ENCODE measurements around the gene SREBF2. TPM values are rescaled to one million over a fixed set of nuclear protein-coding genes. Genes with fewer than 3 reads are reported as not detected.
A peak's percentile ranks its signal among the peaks of the same experiment; 100 is the strongest.

SREBF2 gene
- total and polyA plus RNA-seq, 9 of the 15 experiments (the other 6 are each of a cell fraction or from before 2014, with no cell fraction given) = 1.1 to 84.2 (median 26.9) TPM

DNA sequence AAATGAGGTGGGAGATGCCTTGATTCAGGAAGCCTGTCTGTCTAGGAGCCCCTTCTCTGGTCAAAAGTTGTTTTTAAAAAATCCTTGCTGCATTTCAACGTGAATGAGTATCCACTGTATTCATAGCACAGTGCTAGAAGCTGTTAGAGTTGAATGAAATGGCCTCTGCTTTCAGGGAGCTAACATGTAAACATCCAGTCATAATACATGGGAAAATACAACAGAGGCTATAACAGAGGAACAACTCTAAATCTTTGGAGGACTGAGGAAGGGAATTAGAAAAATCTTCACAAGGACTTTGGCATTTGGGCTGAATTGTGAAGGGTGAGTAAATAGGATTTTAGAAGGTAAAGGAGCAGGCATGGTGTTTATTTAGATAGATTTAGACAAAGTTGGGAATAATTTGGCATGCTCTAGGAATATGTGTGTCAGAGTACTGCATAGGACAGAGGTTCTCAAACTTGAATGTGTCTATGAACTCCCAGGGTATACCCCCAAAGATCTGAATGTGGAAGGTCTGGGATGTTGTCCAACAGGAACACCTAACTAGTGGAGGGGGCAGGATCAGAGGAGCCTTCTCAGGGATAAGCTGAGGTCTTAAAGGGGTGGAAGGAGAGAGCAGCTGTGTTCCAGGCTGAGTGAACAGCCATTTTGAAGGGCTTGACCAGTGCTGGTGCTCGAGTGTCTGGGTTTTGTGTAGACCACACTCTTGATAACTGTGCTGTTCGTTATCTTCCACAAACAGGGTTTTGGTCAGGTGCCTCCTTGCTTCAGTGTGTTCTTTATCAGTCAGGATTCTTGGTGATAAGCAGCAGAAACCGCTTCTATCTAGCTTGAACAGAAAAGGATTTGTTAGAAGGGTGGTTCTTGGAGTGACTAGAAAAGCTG lies 12.7 kb downstream of the SREBF2 start (continued):
- peak; percentile 59 for TF ChIP-seq MYC (IDR thresholded peaks at IDR 0.05; ENCODE audit: low read depth, low read length)
- no peak for TF ChIP-seq MYC (CRISPR knock-in tag; IDR thresholded peaks at IDR 0.05; ENCODE audit: borderline replicate concordance, low read depth)
- TF ChIP-seq FOXJ2 (tag; IDR thresholded peaks at IDR 0.05) = peak; percentile 67
- TF ChIP-seq, protein P1, sequence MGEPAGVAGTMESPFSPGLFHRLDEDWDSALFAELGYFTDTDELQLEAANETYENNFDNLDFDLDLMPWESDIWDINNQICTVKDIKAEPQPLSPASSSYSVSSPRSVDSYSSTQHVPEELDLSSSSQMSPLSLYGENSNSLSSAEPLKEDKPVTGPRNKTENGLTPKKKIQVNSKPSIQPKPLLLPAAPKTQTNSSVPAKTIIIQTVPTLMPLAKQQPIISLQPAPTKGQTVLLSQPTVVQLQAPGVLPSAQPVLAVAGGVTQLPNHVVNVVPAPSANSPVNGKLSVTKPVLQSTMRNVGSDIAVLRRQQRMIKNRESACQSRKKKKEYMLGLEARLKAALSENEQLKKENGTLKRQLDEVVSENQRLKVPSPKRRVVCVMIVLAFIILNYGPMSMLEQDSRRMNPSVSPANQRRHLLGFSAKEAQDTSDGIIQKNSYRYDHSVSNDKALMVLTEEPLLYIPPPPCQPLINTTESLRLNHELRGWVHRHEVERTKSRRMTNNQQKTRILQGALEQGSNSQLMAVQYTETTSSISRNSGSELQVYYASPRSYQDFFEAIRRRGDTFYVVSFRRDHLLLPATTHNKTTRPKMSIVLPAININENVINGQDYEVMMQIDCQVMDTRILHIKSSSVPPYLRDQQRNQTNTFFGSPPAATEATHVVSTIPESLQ (CRISPR knock-in tag; IDR thresholded peaks at IDR 0.05) = no peak
- no peak for TF ChIP-seq ASH1L (IDR thresholded peaks at IDR 0.05; ENCODE audit: borderline replicate concordance, low read depth, partially characterized antibody)
- TF ChIP-seq MAFG (tag; conservative IDR thresholded peaks at IDR 0.05) = no peak
- TF ChIP-seq BCL6 (CRISPR knock-in tag; IDR thresholded peaks at IDR 0.05) = peak; percentile 63; the same call in 1 of the 2 replicates
- TF ChIP-seq CTBP1 (IDR thresholded peaks at IDR 0.05; ENCODE audit: borderline replicate concordance) = peak; percentile 88; the same call in 1 of the 2 replicates
- TF ChIP-seq, protein P2, sequence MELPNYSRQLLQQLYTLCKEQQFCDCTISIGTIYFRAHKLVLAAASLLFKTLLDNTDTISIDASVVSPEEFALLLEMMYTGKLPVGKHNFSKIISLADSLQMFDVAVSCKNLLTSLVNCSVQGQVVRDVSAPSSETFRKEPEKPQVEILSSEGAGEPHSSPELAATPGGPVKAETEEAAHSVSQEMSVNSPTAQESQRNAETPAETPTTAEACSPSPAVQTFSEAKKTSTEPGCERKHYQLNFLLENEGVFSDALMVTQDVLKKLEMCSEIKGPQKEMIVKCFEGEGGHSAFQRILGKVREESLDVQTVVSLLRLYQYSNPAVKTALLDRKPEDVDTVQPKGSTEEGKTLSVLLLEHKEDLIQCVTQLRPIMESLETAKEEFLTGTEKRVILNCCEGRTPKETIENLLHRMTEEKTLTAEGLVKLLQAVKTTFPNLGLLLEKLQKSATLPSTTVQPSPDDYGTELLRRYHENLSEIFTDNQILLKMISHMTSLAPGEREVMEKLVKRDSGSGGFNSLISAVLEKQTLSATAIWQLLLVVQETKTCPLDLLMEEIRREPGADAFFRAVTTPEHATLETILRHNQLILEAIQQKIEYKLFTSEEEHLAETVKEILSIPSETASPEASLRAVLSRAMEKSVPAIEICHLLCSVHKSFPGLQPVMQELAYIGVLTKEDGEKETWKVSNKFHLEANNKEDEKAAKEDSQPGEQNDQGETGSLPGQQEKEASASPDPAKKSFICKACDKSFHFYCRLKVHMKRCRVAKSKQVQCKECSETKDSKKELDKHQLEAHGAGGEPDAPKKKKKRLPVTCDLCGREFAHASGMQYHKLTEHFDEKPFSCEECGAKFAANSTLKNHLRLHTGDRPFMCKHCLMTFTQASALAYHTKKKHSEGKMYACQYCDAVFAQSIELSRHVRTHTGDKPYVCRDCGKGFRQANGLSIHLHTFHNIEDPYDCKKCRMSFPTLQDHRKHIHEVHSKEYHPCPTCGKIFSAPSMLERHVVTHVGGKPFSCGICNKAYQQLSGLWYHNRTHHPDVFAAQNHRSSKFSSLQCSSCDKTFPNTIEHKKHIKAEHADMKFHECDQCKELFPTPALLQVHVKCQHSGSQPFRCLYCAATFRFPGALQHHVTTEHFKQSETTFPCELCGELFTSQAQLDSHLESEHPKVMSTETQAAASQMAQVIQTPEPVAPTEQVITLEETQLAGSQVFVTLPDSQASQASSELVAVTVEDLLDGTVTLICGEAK (IDR thresholded peaks at IDR 0.05) = no peak
- TF ChIP-seq, protein P2 (CRISPR knock-in tag; IDR thresholded peaks at IDR 0.05) = no peak
- TF ChIP-seq, protein P3, sequence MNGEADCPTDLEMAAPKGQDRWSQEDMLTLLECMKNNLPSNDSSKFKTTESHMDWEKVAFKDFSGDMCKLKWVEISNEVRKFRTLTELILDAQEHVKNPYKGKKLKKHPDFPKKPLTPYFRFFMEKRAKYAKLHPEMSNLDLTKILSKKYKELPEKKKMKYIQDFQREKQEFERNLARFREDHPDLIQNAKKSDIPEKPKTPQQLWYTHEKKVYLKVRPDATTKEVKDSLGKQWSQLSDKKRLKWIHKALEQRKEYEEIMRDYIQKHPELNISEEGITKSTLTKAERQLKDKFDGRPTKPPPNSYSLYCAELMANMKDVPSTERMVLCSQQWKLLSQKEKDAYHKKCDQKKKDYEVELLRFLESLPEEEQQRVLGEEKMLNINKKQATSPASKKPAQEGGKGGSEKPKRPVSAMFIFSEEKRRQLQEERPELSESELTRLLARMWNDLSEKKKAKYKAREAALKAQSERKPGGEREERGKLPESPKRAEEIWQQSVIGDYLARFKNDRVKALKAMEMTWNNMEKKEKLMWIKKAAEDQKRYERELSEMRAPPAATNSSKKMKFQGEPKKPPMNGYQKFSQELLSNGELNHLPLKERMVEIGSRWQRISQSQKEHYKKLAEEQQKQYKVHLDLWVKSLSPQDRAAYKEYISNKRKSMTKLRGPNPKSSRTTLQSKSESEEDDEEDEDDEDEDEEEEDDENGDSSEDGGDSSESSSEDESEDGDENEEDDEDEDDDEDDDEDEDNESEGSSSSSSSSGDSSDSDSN (IDR thresholded peaks at IDR 0.05; ENCODE audit: borderline replicate concordance in 1 of 2, low read depth in 2 of 2, low read length in 2 of 2) = no peak
- no peak for TF ChIP-seq ZNF696 (CRISPR knock-in tag; conservative IDR thresholded peaks at IDR 0.05)
- peak; percentile 89 for TF ChIP-seq SMARCC2 (IDR thresholded peaks at IDR 0.05; ENCODE audit: low read depth)
- TF ChIP-seq ZBTB8A (IDR thresholded peaks at IDR 0.05; ENCODE audit: partially characterized antibody) = no peak
